H1 (cell line): Measurements from ENCODE around the gene FTL. TPM values are rescaled to one million over a fixed set of nuclear protein-coding genes. Genes with fewer than 3 reads are reported as not detected.

Experiments used
- CTCF ChIA-PET: fragments of 300-600 bp; sonication (Branson Sonifier 250); formaldehyde crosslinking; loops from one replicate; lab custom pipeline; 2021; ENCODE audit not compliant: partially characterized antibody; lab: Charles Lee
- POLR2A ChIA-PET: fragments of 300-600 bp; sonication (Branson Sonifier 250); formaldehyde crosslinking; loops from one replicate; lab custom pipeline; 2021; ENCODE audit warnings: inconsistent platforms; ENCODE audit not compliant: partially characterized antibody; lab: Charles Lee
- DNase-seq, 2 experiments: peaks; one replicate each; pipeline versions ENCODE4 v3.0.0 to v3.0.0-alpha.2; 2010 to 2022; ENCODE audit warnings: low spot score in 2 of 2, low read depth in 1 of 2, mixed read lengths in 1 of 2
- FAIRE-seq: peaks from 2 replicates; lab custom pipeline; 2011; peaks lifted over from hg19 to GRCh38; lab: Jason Lieb, UNC
- H2AFZ ChIP-seq: 2 replicates; pipeline ENCODE4 v1.8.1; 2012; ENCODE audit warnings: low read length, inconsistent platforms
- H2AK5ac ChIP-seq: 2 replicates; pipeline ENCODE4 v1.6.1; 2013; ENCODE audit warnings: low read depth, low read length
- H2BK120ac ChIP-seq: replicated peaks from 2 replicates; pipeline ENCODE3; 2013; ENCODE audit warnings: low read depth, low read length, inconsistent platforms
- H2BK12ac ChIP-seq: 2 replicates; pipeline ENCODE4 v1.6.1; 2013; ENCODE audit warnings: low read depth, low read length
- H2BK15ac ChIP-seq: 2 replicates; pipeline ENCODE4 v1.6.1; 2013; ENCODE audit warnings: low read length
- H2BK20ac ChIP-seq: 2 replicates; pipeline ENCODE4 v1.6.1; 2013; ENCODE audit warnings: low read length
- H2BK5ac ChIP-seq: 2 replicates; pipeline ENCODE4 v1.6.1; 2013; ENCODE audit warnings: low read depth, low read length
- H3K14ac ChIP-seq: 2 replicates; pipeline ENCODE4 v1.6.1; 2013; ENCODE audit warnings: inconsistent platforms; ENCODE audit not compliant: insufficient read length
- H3K18ac ChIP-seq: 2 replicates; pipeline ENCODE4 v1.6.1; 2013; ENCODE audit warnings: low read length; ENCODE audit errors: extremely low read depth
- H3K23ac ChIP-seq: 2 replicates; pipeline ENCODE4 v1.6.1; 2013; ENCODE audit warnings: inconsistent platforms; ENCODE audit not compliant: insufficient read length
- H3K23me2 ChIP-seq: 2 replicates; pipeline ENCODE4 v1.6.1; 2013; ENCODE audit warnings: low read depth, low read length
- H3K27ac ChIP-seq: 2 replicates; pipeline ENCODE4 v1.6.1; 2011; ENCODE audit warnings: low read depth, low read length, inconsistent platforms
- H3K27me3 ChIP-seq, 4 experiments: replicated peaks in 1 of 4; 1 replicate in 1 of 4; 2 replicates in 3 of 4; pipeline versions ENCODE4 v1.6.1 to v1.8.1; 2011 to 2013; ENCODE audit warnings: low read length in 3 of 4, mild to moderate bottlenecking in 3 of 4, inconsistent platforms in 2 of 4, mixed read lengths in 2 of 4, moderate library complexity in 1 of 4; ENCODE audit not compliant: control insufficient read depth in 3 of 4, insufficient read depth in 3 of 4; ENCODE audit errors: extremely low read depth in 1 of 4
- H3K36me3 ChIP-seq, 4 experiments: 2 replicates each; pipeline versions ENCODE4 v1.6.1 to v1.8.1; 2011 to 2013; ENCODE audit warnings: mild to moderate bottlenecking in 4 of 4, low read length in 3 of 4, moderate library complexity in 2 of 4, control low read depth in 1 of 4, inconsistent platforms in 1 of 4; ENCODE audit not compliant: insufficient read depth in 4 of 4, control insufficient read depth in 2 of 4
- H3K4ac ChIP-seq: replicated peaks from 2 replicates; pipeline ENCODE3; 2013; ENCODE audit warnings: low read length, low read depth, mixed read lengths, inconsistent platforms; ENCODE audit not compliant: insufficient read length
- H3K4me1 ChIP-seq, 4 experiments: replicated peaks in 1 of 4; 1 replicate in 1 of 4; 2 replicates in 3 of 4; pipeline versions ENCODE4 v1.6.1 to v1.8.1; 2011 to 2013; ENCODE audit warnings: low read length in 3 of 4, inconsistent platforms in 2 of 4, mixed read lengths in 1 of 4; ENCODE audit not compliant: insufficient read depth in 4 of 4, control insufficient read depth in 3 of 4
- H3K4me2 ChIP-seq, 2 experiments: 2 replicates each; pipeline versions ENCODE4 v1.6.1 to v1.8.1; 2011 to 2013; ENCODE audit warnings: low read depth in 2 of 2, low read length in 2 of 2, control low read depth in 1 of 2, inconsistent platforms in 1 of 2, mild to moderate bottlenecking in 1 of 2; ENCODE audit not compliant: insufficient read depth in 1 of 2
- H3K4me3 ChIP-seq, 4 experiments: fragments of 200-600, 300-600 bp in 1 of 4; sonication (generic), shearing (Covaris generic), sonication (Bioruptor Twin) in 1 of 4; 2 replicates each; pipeline versions ENCODE4 v1.5.1 to v1.8.1; 2011 to 2016; ENCODE audit warnings: low read length in 4 of 4, low read depth in 3 of 4, control low read depth in 2 of 4, inconsistent platforms in 2 of 4, mild to moderate bottlenecking in 2 of 4, mixed read lengths in 1 of 4, moderate library complexity in 1 of 4; ENCODE audit not compliant: insufficient read depth in 2 of 4; ENCODE audit errors: extremely low read depth in 1 of 4
- H3K56ac ChIP-seq: replicated peaks from 2 replicates; pipeline ENCODE3; 2013; ENCODE audit warnings: low read depth, mild to moderate bottlenecking, mixed read lengths, low read length, inconsistent platforms; ENCODE audit not compliant: insufficient read length
- H3K79me1 ChIP-seq: 2 replicates; pipeline ENCODE4 v1.6.1; 2013; ENCODE audit warnings: low read depth, low read length, control low read depth
- H3K79me2 ChIP-seq, 2 experiments: 2 replicates each; pipeline versions ENCODE4 v1.6.1 to v1.8.1; 2012 to 2013; ENCODE audit warnings: low read length in 2 of 2, mild to moderate bottlenecking in 2 of 2, inconsistent platforms in 1 of 2; ENCODE audit not compliant: insufficient read depth in 2 of 2, control insufficient read depth in 1 of 2
- H3K9ac ChIP-seq, 4 experiments: replicated peaks in 1 of 4; 1 replicate in 1 of 4; 2 replicates in 3 of 4; pipeline versions ENCODE4 v1.6.1 to v1.8.1; 2011 to 2013; ENCODE audit warnings: low read depth in 3 of 4, low read length in 3 of 4, control low read depth in 2 of 4, mild to moderate bottlenecking in 2 of 4, moderate library complexity in 2 of 4, inconsistent platforms in 1 of 4; ENCODE audit errors: extremely low read depth in 1 of 4
- H3K9me3 ChIP-seq, 2 experiments: 2 replicates each; pipeline versions ENCODE4 v1.6.1 to v1.8.1; 2012 to 2013; ENCODE audit warnings: mild to moderate bottlenecking in 2 of 2, moderate library complexity in 2 of 2, control low read depth in 1 of 2, inconsistent platforms in 1 of 2, low read depth in 1 of 2, low read length in 1 of 2, mixed read lengths in 1 of 2; ENCODE audit not compliant: insufficient read depth in 2 of 2
- H4K20me1 ChIP-seq, 2 experiments: replicated peaks in 1 of 2; 2 replicates each; pipeline versions ENCODE3 to v1.8.1; 2011 to 2013; ENCODE audit warnings: inconsistent platforms in 2 of 2, low read length in 2 of 2, mild to moderate bottlenecking in 1 of 2; ENCODE audit not compliant: insufficient read depth in 2 of 2, control insufficient read depth in 1 of 2
- H4K5ac ChIP-seq: 2 replicates; pipeline ENCODE4 v1.6.1; 2013; ENCODE audit warnings: low read length, low read depth, mixed read lengths, inconsistent platforms; ENCODE audit not compliant: insufficient read length
- H4K8ac ChIP-seq: 2 replicates; pipeline ENCODE4 v1.8.0; 2013; ENCODE audit warnings: mild to moderate bottlenecking, moderate library complexity, low read length, inconsistent platforms; ENCODE audit not compliant: insufficient read depth; ENCODE audit errors: extremely low read depth
- H4K91ac ChIP-seq: replicated peaks from 2 replicates; pipeline ENCODE3; 2013; ENCODE audit warnings: low read length, mixed read lengths, inconsistent platforms; ENCODE audit not compliant: insufficient read length
- CEBPB ChIP-seq: IDR thresholded peaks from 2 replicates; pipeline ENCODE4 v1.6.1; 2012; ENCODE audit warnings: low read depth, low read length
- POLR2AphosphoS5 ChIP-seq: IDR thresholded peaks from 2 replicates; pipeline ENCODE4 v1.6.1; 2011; ENCODE audit warnings: low read depth, low read length
- WGBS, 2 experiments: shearing (Covaris generic) in 1 of 2; methylation state at CpG; one replicate each; pipeline versions ENCODE4 v1.1.6 to v1.1.7; 2013 to 2015; ENCODE audit warnings: low lambda C conversion rate in 2 of 2, mixed read lengths in 2 of 2, inconsistent platforms in 1 of 2, low coverage in 1 of 2, missing lambda C conversion rate in 1 of 2; ENCODE audit not compliant: insufficient replicate concordance in 2 of 2, insufficient coverage in 1 of 2, insufficient read length in 1 of 2; ENCODE audit errors: extremely low coverage in 1 of 2, missing lambda C conversion rate in 1 of 2; 5-methylcytosine and 5-hydroxymethylcytosine counted together
- polyA plus RNA-seq, 7 experiments: library from polyadenylated mRNA; depleted of rRNA in 3 of 7; stranded (reverse) in 5 of 7; unstranded in 2 of 7; fragments of >200 nt in 5 of 7; fragments of 200-250 nt in 2 of 7; gene quantifications; 1 replicate in 5 of 7; 2 replicates in 1 of 7; 4 replicates in 1 of 7; pipeline versions ENCODE4 v1.2.1 to v1.2.3, GENCODE V29; 2011 to 2013; ENCODE audit warnings: missing spikeins in 2 of 7, mixed read lengths in 2 of 7
- total RNA-seq: library from RNA; stranded (reverse); fragmentation: NEBNext Ultra II Directional; extraction: Animal tissue kit (Norgen Biotek cat#: 25700); gene quantifications from 2 replicates; pipeline ENCODE4 v1.2.1, GENCODE V29; 2021

Gene FTL
- total and polyA plus RNA-seq, 2 of the 8 experiments (the other 6 are each of a cell fraction or from before 2014, with no cell fraction given) = 1,751 to 2,427 TPM

- Histone ChIP-seq H3K36me3 (peaks cover 2 to 28% (median 11%) of the 10 kb centered on the region in 4 experiments; a peak in 5 of 8 replicates), H4K8ac (no peak overlapping the region), H3K4me1 (peaks cover 4 to 14% (median 9%) of the 10 kb centered on the region in 4 experiments), H3K4me3 (no peak overlapping the region), H3K27ac (no peak overlapping the region), H3K9ac (no peak overlapping the region), H3K56ac (no peak overlapping the region), H3K79me1 (peaks cover 2% of the 10 kb centered on the region; the same call in 1 of the 2 replicates), H4K5ac (no peak overlapping the region), H2BK20ac (no peak overlapping the region), H3K9me3 (no peaks in the 10 kb centered on the region), H2BK120ac (no peak overlapping the region), H4K91ac (no peak overlapping the region), H2AK5ac (no peak overlapping the region), H3K4me2 (no peak overlapping the region), H2AFZ (no peak overlapping the region), H2BK5ac (no peak overlapping the region), H3K18ac (no peak overlapping the region), H4K20me1 (peaks cover 3 to 13% of the 10 kb centered on the region in 2 experiments), H2BK15ac (no peak overlapping the region), H2BK12ac (no peak overlapping the region), H3K27me3 (no peaks in the 10 kb centered on the region), H3K23me2 (peaks cover 17% of the 10 kb centered on the region; the same call in 1 of the 2 replicates), H3K79me2 (peaks cover 0 to 13% of the 10 kb centered on the region in 2 experiments; a peak in 2 of 4 replicates), H3K14ac (no peak overlapping the region), H3K23ac (no peak overlapping the region), H3K4ac (no peak overlapping the region)
- FAIRE-seq (no peak), DNase-seq (no peak)
- 88% methylated on average over 4 of the region's 4 CpGs; no CpG with 5 or more reads in 1 of the 2 experiments for WGBS, 2 experiments
- ChIA-PET POLR2A (interaction anchor here (0.6 to 5.4 kb wide), 17 partner anchors 9 to 338 kb away, joined by 3 to 56 read pairs (median 3); partner anchors contain the start of genes BAX, GYS1, PPP1R15A and RUVBL2), CTCF (interaction anchor here (0.6 to 1.4 kb wide), 6 partner anchors 10 to 173 kb away, joined by 3 to 6 read pairs (median 4); no protein-coding TSS in a partner anchor)
- TF ChIP-seq CEBPB (no peak), POLR2AphosphoS5 (peak; percentile 60; the same call in 1 of the 2 replicates)
Measured at GRCh38 chr19:48968179-48968661, 3.1 kb downstream of the FTL start.
